Calu3 (cell line): Measurements from ENCODE around the gene ARMC7. TPM values are rescaled to one million over a fixed set of nuclear protein-coding genes. Genes with fewer than 3 reads are reported as not detected.
"Not testable (repeated sequence)": the region's sequence is repeated elsewhere in the genome, so short reads cannot be mapped to it uniquely, and the experiment has no call there.

ENCODE experiments used
- BruUV-seq: library from RNA; stranded (reverse); fragments of 400-500 nt; replicated peaks from 2 replicates; lab custom pipeline; 2021; lab: Mats Ljungman, UMichigan
- CTCF ChIA-PET: fragments of 300-600 bp; sonication (Branson Sonifier 250); formaldehyde crosslinking; loops from one replicate; lab custom pipeline; 2022; ENCODE audit warnings: antibody characterized with exemption; lab: Charles Lee
- DNase-seq: peaks from one replicate; pipeline ENCODE4 v3.0.0; 2022
- H3K27ac Mint-ChIP-seq: one replicate; pipeline ENCODE4 v1.8.0; 2022; ENCODE audit warnings: mixed read lengths; ENCODE audit not compliant: unreplicated experiment
- H3K27me3 Mint-ChIP-seq: one replicate; pipeline ENCODE4 v1.8.0; 2022; ENCODE audit warnings: mixed read lengths; ENCODE audit not compliant: unreplicated experiment
- H3K36me3 Mint-ChIP-seq: one replicate; pipeline ENCODE4 v1.8.0; 2022; ENCODE audit warnings: mild to moderate bottlenecking, moderate library complexity, mixed read lengths; ENCODE audit not compliant: insufficient read depth, unreplicated experiment
- H3K4me1 Mint-ChIP-seq: one replicate; pipeline ENCODE4 v1.8.0; 2022; ENCODE audit warnings: mild to moderate bottlenecking, low read depth, mixed read lengths; ENCODE audit not compliant: unreplicated experiment
- H3K4me3 Mint-ChIP-seq: one replicate; pipeline ENCODE4 v1.8.0; 2022; ENCODE audit warnings: mild to moderate bottlenecking, low read depth, moderate library complexity, mixed read lengths; ENCODE audit not compliant: unreplicated experiment
- H3K9me3 Mint-ChIP-seq: one replicate; pipeline ENCODE4 v1.8.0; 2022; ENCODE audit warnings: low read depth, mixed read lengths; ENCODE audit not compliant: unreplicated experiment
- intact Hi-C: fragments of 100-400 bp; cut with micrococcal nuclease; formaldehyde crosslinking; loops from one replicate; pipeline ENCODE4 v1.10.0; 2022; ENCODE audit not compliant: unreplicated experiment
- total RNA-seq: library from RNA; stranded (reverse); gene quantifications from 2 replicates; pipeline ENCODE4 v1.2.3, GENCODE V29; 2022
- TF ChIP-seq, protein P1 (sequence below): fragments of 200-600 bp; IDR thresholded peaks from one replicate; pipeline ENCODE4 v1.8.0; 2022; ENCODE audit warnings: antibody characterized with exemption; ENCODE audit not compliant: unreplicated experiment

ARMC7 gene
- total RNA-seq, 1 experiment from 2014 or later: 18.6 TPM

DNA sequence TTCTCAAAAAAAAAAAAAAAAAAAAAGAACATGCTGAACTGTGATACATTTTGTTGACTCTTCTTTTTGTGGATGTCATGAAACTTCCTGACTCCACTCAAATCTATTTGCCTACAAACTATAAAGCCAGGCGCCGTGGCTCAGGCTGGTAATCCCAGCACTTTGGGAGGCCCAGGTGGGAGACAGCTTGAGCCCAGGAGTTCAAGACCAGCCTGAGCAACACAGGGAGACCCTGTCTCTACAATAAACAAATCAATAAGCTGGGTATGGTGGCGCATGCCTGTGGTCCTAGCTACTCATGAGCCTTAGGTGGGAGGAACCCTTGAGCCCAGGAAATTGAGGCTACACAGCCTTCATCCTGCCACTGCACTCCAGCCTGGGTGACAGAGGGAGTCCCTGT is 23.2 kb downstream of the ARMC7 start:
- no peak overlapping the region for H3K27ac Mint-ChIP-seq
- TSS peak; percentile 29 for BruUV-seq
- no peak overlapping the region for H3K4me3 Mint-ChIP-seq
- TF ChIP-seq, protein P1, sequence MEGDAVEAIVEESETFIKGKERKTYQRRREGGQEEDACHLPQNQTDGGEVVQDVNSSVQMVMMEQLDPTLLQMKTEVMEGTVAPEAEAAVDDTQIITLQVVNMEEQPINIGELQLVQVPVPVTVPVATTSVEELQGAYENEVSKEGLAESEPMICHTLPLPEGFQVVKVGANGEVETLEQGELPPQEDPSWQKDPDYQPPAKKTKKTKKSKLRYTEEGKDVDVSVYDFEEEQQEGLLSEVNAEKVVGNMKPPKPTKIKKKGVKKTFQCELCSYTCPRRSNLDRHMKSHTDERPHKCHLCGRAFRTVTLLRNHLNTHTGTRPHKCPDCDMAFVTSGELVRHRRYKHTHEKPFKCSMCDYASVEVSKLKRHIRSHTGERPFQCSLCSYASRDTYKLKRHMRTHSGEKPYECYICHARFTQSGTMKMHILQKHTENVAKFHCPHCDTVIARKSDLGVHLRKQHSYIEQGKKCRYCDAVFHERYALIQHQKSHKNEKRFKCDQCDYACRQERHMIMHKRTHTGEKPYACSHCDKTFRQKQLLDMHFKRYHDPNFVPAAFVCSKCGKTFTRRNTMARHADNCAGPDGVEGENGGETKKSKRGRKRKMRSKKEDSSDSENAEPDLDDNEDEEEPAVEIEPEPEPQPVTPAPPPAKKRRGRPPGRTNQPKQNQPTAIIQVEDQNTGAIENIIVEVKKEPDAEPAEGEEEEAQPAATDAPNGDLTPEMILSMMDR: no peak
- H3K27me3 Mint-ChIP-seq: no peaks in the 10 kb centered on the region
- peaks cover 91% of the 10 kb centered on the region for H3K36me3 Mint-ChIP-seq
- CTCF ChIA-PET: interaction anchor here (0.7 kb wide), 1 partner anchor 53 kb away, joined by 7 read pairs; no protein-coding TSS in a partner anchor
- intact Hi-C loops: no loop called here
- DNase-seq: no peak
- no peaks in the 10 kb centered on the region for H3K9me3 Mint-ChIP-seq
- peaks cover 10% of the 10 kb centered on the region for H3K4me1 Mint-ChIP-seq

GRCh38 chr17:75133607-75134347 is 24.0 kb downstream of the ARMC7 start:
- CTCF ChIA-PET: interaction anchor here (0.7 to 1.2 kb wide), 4 partner anchors 14 to 73 kb away, joined by 3 to 7 read pairs (median 3); no protein-coding TSS in a partner anchor
- Mint-ChIP-seq H3K36me3 (peaks cover 95% of the 10 kb centered on the region), H3K4me1 (peaks cover 10% of the 10 kb centered on the region), H3K27ac (peak overlapping the region; percentile 68)
- H3K27me3 Mint-ChIP-seq, BruUV-seq, H3K9me3 Mint-ChIP-seq, H3K4me3 Mint-ChIP-seq, intact Hi-C loops: not testable (repeated sequence)
- DNase-seq: peak; percentile 55

GRCh38 chr17:75135452-75135851 is 25.7 kb downstream of the ARMC7 start:
- Mint-ChIP-seq H3K4me1 (peaks cover 5% of the 10 kb centered on the region), H3K9me3 (no peaks in the 10 kb centered on the region), H3K36me3 (peaks cover 97% of the 10 kb centered on the region), H3K27me3 (no peaks in the 10 kb centered on the region), H3K4me3 (no peak overlapping the region), H3K27ac (peak overlapping the region; percentile 20)
- no TSS peak for BruUV-seq
- no peak for DNase-seq
- intact Hi-C loops: no loop called here
- CTCF ChIA-PET: interaction anchor here (0.7 kb wide), 1 partner anchor 109 kb away, joined by 3 read pairs; no protein-coding TSS in a partner anchor
- TF ChIP-seq, protein P1: no peak

DNA sequence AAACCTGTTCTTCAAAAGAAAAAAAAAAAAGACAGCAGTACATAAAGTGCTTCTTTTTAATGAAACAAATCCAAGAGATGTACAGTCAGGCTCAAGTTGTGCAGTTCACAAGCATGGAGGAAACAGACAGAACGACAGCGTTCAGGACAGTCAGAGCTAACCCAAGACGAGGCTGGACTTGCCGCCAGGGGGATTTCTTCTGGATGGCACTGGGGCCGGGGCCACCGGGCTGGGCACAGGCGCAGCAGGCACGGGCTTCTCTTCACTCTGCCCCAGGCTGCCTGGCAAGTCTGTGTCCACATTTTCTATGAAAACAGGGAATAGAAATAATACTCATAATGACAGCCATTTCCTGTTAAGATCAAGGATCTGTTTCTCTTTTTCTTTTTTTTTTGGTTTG is 26.2 kb downstream of the ARMC7 start:
- DNase-seq: no peak
- Mint-ChIP-seq H3K27me3 (no peaks in the 10 kb centered on the region), H3K36me3 (peaks cover 97% of the 10 kb centered on the region), H3K4me3 (no peak overlapping the region), H3K27ac (no peak overlapping the region), H3K9me3 (no peaks in the 10 kb centered on the region), H3K4me1 (peaks cover under 1% of the 10 kb centered on the region)
- intact Hi-C loops: no loop called here
- TF ChIP-seq, protein P1: no peak
- CTCF ChIA-PET: interaction anchor here (0.7 kb wide), 1 partner anchor 108 kb away, joined by 3 read pairs; no protein-coding TSS in a partner anchor
- BruUV-seq: no TSS peak

DNA sequence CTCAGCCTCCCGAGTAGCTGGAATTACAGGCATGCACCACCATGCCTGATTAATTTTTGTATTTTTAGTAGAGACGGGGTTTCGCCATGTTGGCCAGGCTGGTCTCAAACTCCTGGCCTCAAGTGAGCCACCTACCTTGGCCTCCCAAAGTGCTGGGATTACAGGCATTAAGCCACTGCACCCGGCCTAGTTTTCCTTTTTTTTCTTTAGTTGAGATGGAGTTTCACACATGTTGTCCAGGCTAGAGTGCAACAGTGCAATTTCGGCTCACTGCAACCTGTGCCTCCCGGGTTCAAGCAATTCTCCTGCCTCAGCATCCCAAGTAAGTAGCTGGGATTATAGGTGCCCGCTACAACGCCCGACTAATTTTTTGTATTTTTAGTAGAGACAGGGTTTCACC is 28.0 kb downstream of the ARMC7 start:
- intact Hi-C loops, DNase-seq, H3K27me3 Mint-ChIP-seq, H3K27ac Mint-ChIP-seq, BruUV-seq, H3K4me3 Mint-ChIP-seq, CTCF ChIA-PET, H3K9me3 Mint-ChIP-seq, H3K4me1 Mint-ChIP-seq: not testable (repeated sequence)
- peaks cover 93% of the 10 kb centered on the region for H3K36me3 Mint-ChIP-seq
